ENCODE data around the gene LYPD5.
"Not testable (repeated sequence)": the region's sequence is repeated elsewhere in the genome, so short reads cannot be mapped to it uniquely, and the experiment has no call there.

Gene LYPD5

GRCh38 chr19:43779147-43779819 is 23.0 kb downstream of the LYPD5 start:
- peaks cover 0 to 4% of the 10 kb centered on the region in 2 donors for H3K9me3 Mint-ChIP-seq
- H3K27me3 Mint-ChIP-seq, result peaks cover 4 to 20% of the 10 kb centered on the region in 2 donors
- no peak for ATAC-seq (replicated peaks)
- H3K4me1 Mint-ChIP-seq, result peaks cover 65 to 88% of the 10 kb centered on the region in 2 donors
- peak overlapping the region; percentile 91 to 94 for H3K4me3 Mint-ChIP-seq
- peaks cover 26 to 59% of the 10 kb centered on the region in 2 donors for H3K36me3 Mint-ChIP-seq
- H3K27ac Mint-ChIP-seq, result peak overlapping the region; percentile 91
- no peak for DNase-seq

- Mint-ChIP-seq H3K27me3 (peaks cover 2 to 18% of the 10 kb centered on the region in 2 donors), H3K4me3 (peak overlapping the region; percentile 91 to 94), H3K27ac (peak overlapping the region; percentile 91), H3K4me1 (peaks cover 59 to 82% of the 10 kb centered on the region in 2 donors), H3K36me3 (peaks cover 29 to 59% of the 10 kb centered on the region in 2 donors), H3K9me3 (peaks cover 0 to 3% of the 10 kb centered on the region in 2 donors)
- DNase-seq, result no peak
- no peak for ATAC-seq (replicated peaks)
Measured at GRCh38 chr19:43778651-43779050, 23.6 kb downstream of the LYPD5 start.

GRCh38 chr19:43777163-43777695 is 25.0 kb downstream of the LYPD5 start:
- peak overlapping the region; percentile 91 to 94 for H3K4me3 Mint-ChIP-seq
- peaks cover 0 to 14% of the 10 kb centered on the region in 2 donors for H3K27me3 Mint-ChIP-seq
- H3K4me1 Mint-ChIP-seq, result peaks cover 50 to 70% of the 10 kb centered on the region in 2 donors
- peaks cover 30 to 71% of the 10 kb centered on the region in 2 donors for H3K36me3 Mint-ChIP-seq
- no peak for DNase-seq
- H3K9me3 Mint-ChIP-seq, result no peaks in the 10 kb centered on the region
- ATAC-seq (replicated peaks), result no peak
- H3K27ac Mint-ChIP-seq, result peak overlapping the region; percentile 83

GRCh38 chr19:43776286-43776685 is 26.0 kb downstream of the LYPD5 start:
- H3K9me3 Mint-ChIP-seq, result no peaks in the 10 kb centered on the region
- no peak for DNase-seq
- peaks cover 0 to 13% of the 10 kb centered on the region in 2 donors for H3K27me3 Mint-ChIP-seq
- peaks cover 33 to 77% of the 10 kb centered on the region in 2 donors for H3K36me3 Mint-ChIP-seq
- peak overlapping the region; percentile 83 for H3K27ac Mint-ChIP-seq
- H3K4me3 Mint-ChIP-seq, result peak overlapping the region; percentile 57 to 91
- H3K4me1 Mint-ChIP-seq, result peaks cover 43 to 60% of the 10 kb centered on the region in 2 donors
- no peak for ATAC-seq (replicated peaks)

GRCh38 chr19:43775299-43775890 is 26.9 kb downstream of the LYPD5 start:
- Mint-ChIP-seq H3K4me3 (peak overlapping the region; percentile 35 to 47), H3K4me1 (peaks cover 39 to 52% of the 10 kb centered on the region in 2 donors), H3K9me3 (no peaks in the 10 kb centered on the region), H3K27me3 (peaks cover 0 to 7% of the 10 kb centered on the region in 2 donors), H3K36me3 (peaks cover 40 to 82% of the 10 kb centered on the region in 2 donors), H3K27ac (peak overlapping the region; percentile 83)
- ATAC-seq (replicated peaks), result no peak
- DNase-seq, result no peak

- Mint-ChIP-seq H3K36me3 (peaks cover 44 to 87% of the 10 kb centered on the region in 2 donors), H3K4me1 (peaks cover 44 to 51% of the 10 kb centered on the region in 2 donors)
- not testable (repeated sequence) for H3K4me3 Mint-ChIP-seq; H3K9me3 Mint-ChIP-seq; H3K27me3 Mint-ChIP-seq; ATAC-seq (replicated peaks); H3K27ac Mint-ChIP-seq; DNase-seq
Measured at GRCh38 chr19:43774940-43775258, 27.3 kb downstream of the LYPD5 start.

GRCh38 chr19:43774103-43774939 is 27.9 kb downstream of the LYPD5 start:
- Mint-ChIP-seq H3K4me3 (no peak overlapping the region), H3K9me3 (no peaks in the 10 kb centered on the region), H3K27ac (no peak overlapping the region), H3K36me3 (peaks cover 45 to 87% of the 10 kb centered on the region in 2 donors), H3K27me3 (peaks cover 0 to 2% of the 10 kb centered on the region in 2 donors), H3K4me1 (peaks cover 44 to 50% of the 10 kb centered on the region in 2 donors)
- no peak for DNase-seq
- no peak for ATAC-seq (replicated peaks)

- H3K27me3 Mint-ChIP-seq, result no peaks in the 10 kb centered on the region
- H3K9me3 Mint-ChIP-seq, result no peaks in the 10 kb centered on the region
- H3K36me3 Mint-ChIP-seq, result peaks cover 49 to 87% of the 10 kb centered on the region in 2 donors
- H3K27ac Mint-ChIP-seq, result no peak overlapping the region
- no peak for ATAC-seq (replicated peaks)
- H3K4me3 Mint-ChIP-seq, result no peak overlapping the region
- H3K4me1 Mint-ChIP-seq, result peaks cover 46 to 50% of the 10 kb centered on the region in 2 donors
- DNase-seq, result no peak
Measured at GRCh38 chr19:43773725-43774102, 28.5 kb downstream of the LYPD5 start.

- no peak for ATAC-seq (replicated peaks)
- H3K4me1 Mint-ChIP-seq, result peaks cover 49 to 52% of the 10 kb centered on the region in 2 donors
- H3K4me3 Mint-ChIP-seq, result no peak overlapping the region
- peak overlapping the region; percentile 52 for H3K27ac Mint-ChIP-seq
- H3K36me3 Mint-ChIP-seq, result peaks cover 55 to 88% of the 10 kb centered on the region in 2 donors
- no peaks in the 10 kb centered on the region for H3K9me3 Mint-ChIP-seq
- no peaks in the 10 kb centered on the region for H3K27me3 Mint-ChIP-seq
- DNase-seq, result no peak
Measured at GRCh38 chr19:43769256-43769655, 33.0 kb downstream of the LYPD5 start.

- H3K27ac Mint-ChIP-seq, result peak overlapping the region; percentile 52
- H3K4me3 Mint-ChIP-seq, result no peak overlapping the region
- peaks cover 56 to 58% of the 10 kb centered on the region in 2 donors for H3K4me1 Mint-ChIP-seq
- no peaks in the 10 kb centered on the region for H3K27me3 Mint-ChIP-seq
- peaks cover 54 to 88% of the 10 kb centered on the region in 2 donors for H3K36me3 Mint-ChIP-seq
- H3K9me3 Mint-ChIP-seq, result no peaks in the 10 kb centered on the region
- DNase-seq, result no peak
- ATAC-seq (replicated peaks), result no peak
Measured at GRCh38 chr19:43768273-43769050, 33.8 kb downstream of the LYPD5 start.

- no peaks in the 10 kb centered on the region for H3K27me3 Mint-ChIP-seq
- DNase-seq (no peak), ATAC-seq (replicated peaks) (no peak)
- H3K4me1 Mint-ChIP-seq, result peaks cover 62 to 63% of the 10 kb centered on the region in 2 donors
- peak overlapping the region; percentile 92 for H3K27ac Mint-ChIP-seq
- no peak overlapping the region for H3K4me3 Mint-ChIP-seq
- peaks cover 56 to 87% of the 10 kb centered on the region in 2 donors for H3K36me3 Mint-ChIP-seq
- peaks cover 0 to under 1% of the 10 kb centered on the region in 2 donors for H3K9me3 Mint-ChIP-seq
Measured at GRCh38 chr19:43767818-43768217, 34.4 kb downstream of the LYPD5 start.

GRCh38 chr19:43767316-43767715 is 34.9 kb downstream of the LYPD5 start:
- Mint-ChIP-seq H3K9me3 (peaks cover 0 to 4% of the 10 kb centered on the region in 2 donors), H3K4me1 (peaks cover 66 to 67% of the 10 kb centered on the region in 2 donors), H3K27me3 (no peaks in the 10 kb centered on the region), H3K27ac (peak overlapping the region; percentile 92), H3K36me3 (peaks cover 59 to 86% of the 10 kb centered on the region in 2 donors), H3K4me3 (peak overlapping the region; percentile 33 to 40)
- ATAC-seq (replicated peaks) (no peak), DNase-seq (no peak)

GRCh38 chr19:43766755-43767043 is 35.5 kb downstream of the LYPD5 start:
- no peaks in the 10 kb centered on the region for H3K27me3 Mint-ChIP-seq
- H3K36me3 Mint-ChIP-seq, result peaks cover 57 to 83% of the 10 kb centered on the region in 2 donors
- ATAC-seq (replicated peaks) (no peak), DNase-seq (no peak)
- H3K4me1 Mint-ChIP-seq, result peaks cover 71 to 74% of the 10 kb centered on the region in 2 donors
- peak overlapping the region; percentile 92 for H3K27ac Mint-ChIP-seq
- H3K4me3 Mint-ChIP-seq, result peak overlapping the region; percentile 33 to 53
- H3K9me3 Mint-ChIP-seq, result peaks cover 0 to 4% of the 10 kb centered on the region in 2 donors

All from stimulated activated naive B cell treated with anti-CD40 and anti-IgM and Interleukin-4, amounts not matched to agents 10 μg/mL and 1 μg/mL and 100 μg/mL, for 72 hours (primary cell).